GM19397 (cell line): ENCODE results near the gene ABCB6.
"Not testable (repeated sequence)": the region's sequence is repeated elsewhere in the genome, so short reads cannot be mapped to it uniquely, and the experiment has no call there.

Source experiments
- ATAC-seq: cut with Tn5 transposase; IDR thresholded peaks from one replicate; pipeline ENCODE4 v1.9.1; 2021; ENCODE audit warnings: mild to moderate bottlenecking, moderate library complexity; ENCODE audit not compliant: unreplicated experiment

Gene ABCB6

GRCh38 chr2:219218732-219219701 is at the start of gene ABCB6:
Gene ABCB6 (minus strand): TSS chr2:219218958. CDS start chr2:219218673, 285 bp downstream.
- ATAC-seq = peak; percentile 77

DNA sequence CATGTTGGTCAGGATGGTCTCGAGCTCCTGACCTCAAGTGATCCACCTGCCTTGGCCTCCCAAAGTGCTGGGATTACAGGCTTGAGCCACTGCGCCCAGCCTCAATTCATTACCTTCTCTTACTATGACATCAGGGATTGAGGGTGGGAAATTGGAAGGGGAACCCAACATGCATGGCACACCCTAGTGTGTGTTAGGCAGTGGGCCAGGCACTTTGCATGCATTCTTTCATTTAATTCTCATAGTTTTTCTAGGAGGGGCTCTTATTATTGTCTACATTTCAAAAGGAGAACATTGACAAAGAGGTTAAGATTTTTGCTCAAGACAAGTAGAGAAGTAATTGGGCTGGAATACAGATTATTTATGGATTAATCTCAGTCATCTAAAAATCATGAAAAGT is 49.5 kb upstream of the ABCB6 start:
- ATAC-seq = no peak

- no peak for ATAC-seq
Observed at GRCh38 chr2:219266886-219267285, 48.1 kb upstream of the ABCB6 start.

DNA sequence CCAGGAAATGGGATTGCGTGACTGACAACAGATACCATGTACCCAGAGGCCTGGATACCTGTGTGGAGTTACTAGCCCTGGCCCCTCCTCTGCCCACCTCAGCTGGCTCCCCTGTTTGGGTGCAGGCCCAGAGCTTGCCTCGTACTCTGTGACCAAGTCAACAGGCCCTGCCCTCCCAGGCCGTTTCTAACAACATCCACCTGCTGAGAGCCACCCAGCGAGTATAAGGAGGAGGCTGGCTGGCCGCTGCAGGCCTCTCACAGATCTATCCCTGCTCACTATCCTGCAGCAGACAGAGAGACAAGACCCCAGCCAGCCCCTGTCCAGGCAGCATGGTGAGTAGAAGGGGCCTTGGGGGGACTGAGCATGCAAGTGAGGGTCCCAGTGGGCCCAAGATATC is 47.5 kb upstream of the ABCB6 start:
- no peak for ATAC-seq

DNA sequence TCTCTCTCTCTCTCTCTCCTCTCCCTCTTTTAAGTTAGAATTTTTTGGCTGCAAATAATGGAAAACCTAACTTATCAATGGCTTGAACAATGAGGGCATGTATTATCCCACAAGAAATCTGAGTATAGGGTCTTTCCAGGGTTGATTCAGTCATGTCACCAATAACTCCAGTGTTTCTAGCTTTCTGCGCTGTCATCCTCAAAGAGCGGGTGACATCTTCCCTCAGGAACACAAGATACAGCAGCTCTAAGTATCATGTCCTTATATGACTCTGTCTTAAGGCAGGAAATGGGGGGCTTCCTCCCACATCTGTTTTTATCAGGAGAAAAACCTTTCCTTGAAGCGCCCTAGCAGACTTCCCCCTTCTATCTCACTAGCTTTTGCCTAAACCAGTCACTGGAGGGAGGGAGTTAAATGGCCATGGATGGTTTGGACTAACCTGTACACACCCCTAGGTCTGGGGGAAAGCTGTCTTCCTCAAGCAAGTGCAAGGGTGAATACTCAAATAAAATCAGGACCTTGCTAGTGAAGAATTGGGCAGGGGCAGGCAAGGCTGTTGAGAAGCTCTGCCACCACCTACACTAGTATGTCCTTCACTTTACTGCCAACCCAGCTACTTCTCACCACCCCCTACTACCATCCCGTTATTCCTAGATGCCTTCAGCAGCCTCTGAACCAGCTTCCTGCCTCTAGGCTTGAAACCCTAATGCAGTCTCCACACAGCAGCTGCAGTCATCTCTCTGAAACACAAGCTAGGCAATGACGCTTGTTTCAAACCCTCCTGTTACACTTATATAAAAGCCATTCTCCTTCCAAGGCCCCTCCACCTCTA is 42.5 kb upstream of the ABCB6 start:
- no peak for ATAC-seq

GRCh38 chr2:219258942-219259341 is 40.2 kb upstream of the ABCB6 start:
- not testable (repeated sequence) for ATAC-seq

DNA sequence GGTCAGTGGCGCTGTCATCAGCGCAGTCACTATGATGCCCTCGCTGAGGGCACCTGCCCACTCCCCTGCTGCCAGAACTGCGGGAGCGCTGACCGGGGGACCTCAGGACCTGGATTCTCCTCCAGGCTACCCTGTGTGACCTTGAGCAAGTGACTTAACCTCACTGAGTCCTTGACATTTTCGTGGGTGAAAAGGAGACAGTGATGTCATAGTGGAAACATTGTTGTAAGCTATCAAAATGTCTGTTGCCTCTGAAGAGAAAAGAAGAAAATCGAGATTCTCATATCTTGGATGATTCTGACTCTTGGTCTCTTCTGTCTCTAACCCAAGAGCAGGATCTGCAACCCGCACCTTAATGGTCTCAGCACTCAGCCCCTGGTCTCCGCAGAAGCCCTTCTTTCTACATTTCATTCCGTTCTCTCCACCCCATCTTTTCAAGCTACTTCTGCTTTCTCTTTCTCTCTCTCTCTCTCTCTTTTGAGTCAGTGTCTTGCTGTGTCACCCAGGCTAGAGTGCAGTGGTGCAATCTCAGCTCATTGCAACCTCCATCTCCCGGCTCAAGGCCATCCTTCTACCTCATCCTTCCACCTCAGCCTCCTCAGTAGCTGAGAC is 35.9 kb upstream of the ABCB6 start:
- ATAC-seq = peak; percentile 15

DNA sequence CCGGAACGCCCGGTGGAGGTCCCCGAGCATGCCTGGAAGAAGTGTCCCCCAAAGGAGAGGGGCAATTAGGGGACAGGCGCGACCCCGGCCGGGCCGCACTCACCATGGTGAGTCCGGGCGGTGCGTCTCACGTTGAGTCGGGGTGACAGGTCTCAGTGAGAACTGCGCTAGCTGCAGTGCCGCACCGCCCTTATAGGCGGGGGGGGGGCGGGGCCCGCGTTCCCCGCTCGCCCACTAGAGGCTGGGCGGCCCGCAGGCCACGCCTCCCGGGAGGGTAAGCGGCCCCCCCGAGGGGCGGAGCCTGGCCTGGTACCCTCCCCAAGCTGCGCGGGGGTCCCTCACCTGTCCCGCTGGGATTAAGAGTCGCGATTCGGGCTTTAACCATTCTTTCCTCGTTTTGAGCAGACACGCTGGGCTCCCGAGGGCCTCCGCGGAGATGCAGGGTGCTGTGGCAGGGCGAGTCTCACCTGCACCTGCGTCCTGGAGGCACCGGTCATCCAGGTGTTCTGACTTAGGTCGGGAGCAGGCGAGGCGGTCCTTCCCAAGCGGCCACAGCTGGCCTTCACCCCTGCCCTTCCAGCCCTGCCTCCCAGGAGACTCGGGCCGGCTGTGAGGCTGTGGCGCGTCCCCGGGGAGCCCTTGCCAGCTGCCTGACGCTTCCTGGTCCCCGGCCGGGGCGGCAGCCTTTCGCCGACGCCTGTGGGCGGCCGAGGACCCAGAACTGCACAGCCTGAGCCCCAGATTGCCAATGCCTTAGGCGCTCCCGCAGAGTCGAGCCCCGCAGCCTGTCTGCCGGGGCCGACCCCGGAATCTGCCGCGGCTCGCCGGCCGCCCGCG is 35.2 kb upstream of the ABCB6 start, which contains the start of gene TUBA4A:
TSS of gene TUBA4A (minus strand) at position 166 of the 837 bp plus-strand sequence. CDS start at position 106, 60 bp downstream.
- peak; percentile 48 for ATAC-seq

DNA sequence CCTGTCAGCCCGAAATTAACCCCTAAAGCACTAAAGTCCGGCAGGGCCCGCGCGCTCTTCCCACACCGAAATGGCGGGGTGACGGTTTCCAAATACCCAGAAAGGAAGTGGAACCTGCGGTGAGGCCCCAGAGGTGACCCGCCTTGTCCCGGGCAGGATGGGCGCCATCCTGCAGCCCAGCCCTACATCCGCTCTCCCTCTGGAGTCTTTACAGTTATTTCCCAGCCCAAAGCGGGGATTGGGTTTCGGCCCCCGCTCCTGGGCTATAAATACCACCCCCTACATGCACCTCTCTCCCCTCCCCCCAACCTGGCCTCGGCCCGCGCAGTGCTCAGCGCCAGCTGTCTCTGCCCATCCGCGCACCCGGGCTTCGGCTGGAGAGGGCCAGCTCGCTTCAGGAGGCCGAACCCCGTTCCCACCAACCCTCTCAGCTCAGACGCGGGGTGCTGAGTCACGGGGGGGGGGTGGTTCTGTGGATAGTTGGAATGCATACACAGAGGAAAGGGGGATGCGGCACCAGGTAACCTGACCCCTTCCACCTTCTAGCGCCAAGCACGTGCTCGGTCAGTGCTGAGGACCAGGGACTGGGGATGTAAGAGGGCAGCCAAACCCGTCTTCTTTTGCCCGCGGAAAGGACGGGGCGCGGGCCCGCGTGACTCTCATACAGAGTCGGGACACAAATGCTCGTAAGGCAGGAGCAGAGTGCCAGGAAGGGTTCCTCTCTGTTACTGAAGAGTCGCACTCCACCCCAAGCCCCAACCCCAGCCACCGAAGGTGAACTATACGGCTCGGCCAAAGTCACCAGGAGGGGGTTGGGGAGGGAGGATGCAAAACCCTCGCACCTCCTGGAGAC is 34.4 kb upstream of the ABCB6 start, which contains the start of gene TUBA4B:
TSS of gene TUBA4B (plus strand) at position 344 of the 853 bp plus-strand sequence. CDS start at position 509, 165 bp downstream.
- ATAC-seq = peak; percentile 4

GRCh38 chr2:219252570-219252899 is 33.8 kb upstream of the ABCB6 start:
- no peak for ATAC-seq

- no peak for ATAC-seq
Observed at GRCh38 chr2:219252084-219252483, 33.3 kb upstream of the ABCB6 start.

DNA sequence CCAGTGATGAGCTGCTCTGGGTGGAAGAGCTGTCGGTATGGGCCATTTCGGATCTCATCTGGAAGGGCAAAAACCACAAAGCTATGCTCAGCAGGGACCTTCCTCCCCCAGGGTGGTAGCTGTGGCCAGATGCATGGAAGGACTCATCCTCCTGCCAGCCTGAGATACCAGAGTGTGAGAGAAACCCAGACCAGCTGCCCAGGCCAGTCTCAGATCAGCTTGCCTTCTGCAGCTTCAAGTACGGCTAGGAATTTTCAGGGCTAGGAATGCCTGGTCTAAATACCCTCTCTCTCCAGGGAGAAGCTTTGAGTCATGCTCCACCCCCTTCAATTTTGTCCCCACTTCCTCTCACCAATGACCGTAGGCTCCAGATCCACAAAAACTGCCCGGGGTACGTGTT is 32.9 kb upstream of the ABCB6 start:
- no peak for ATAC-seq

DNA sequence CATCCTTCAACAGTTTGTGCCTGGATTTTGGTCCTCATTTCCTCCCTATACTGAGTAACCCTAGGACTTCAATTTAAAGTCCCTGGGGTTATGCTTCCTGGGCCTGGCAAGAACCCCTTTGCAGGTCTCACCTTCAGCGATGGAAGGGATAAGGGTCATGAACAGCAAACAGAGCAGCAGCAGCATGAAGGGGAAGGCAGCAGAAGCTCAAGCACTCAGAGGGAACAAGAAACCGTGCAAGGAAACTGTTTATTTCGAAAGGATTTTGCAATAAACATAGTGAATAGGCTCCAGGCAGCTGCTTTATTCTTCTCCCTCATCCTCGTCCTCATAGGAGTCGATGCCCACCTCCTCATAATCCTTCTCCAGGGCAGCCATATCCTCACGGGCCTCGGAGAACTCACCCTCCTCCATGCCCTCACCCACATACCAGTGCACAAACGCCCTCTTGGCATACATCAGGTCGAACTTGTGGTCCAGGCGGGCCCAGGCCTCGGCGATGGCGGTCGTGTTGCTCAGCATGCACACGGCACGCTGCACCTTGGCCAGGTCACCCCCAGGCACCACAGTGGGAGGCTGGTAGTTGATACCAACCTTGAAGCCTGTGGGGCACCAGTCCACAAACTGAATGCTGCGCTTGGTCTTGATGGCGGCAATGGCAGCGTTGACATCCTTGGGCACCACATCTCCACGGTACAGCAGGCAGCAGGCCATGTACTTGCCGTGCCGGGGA is 31.5 kb upstream of the ABCB6 start:
- no peak for ATAC-seq

DNA sequence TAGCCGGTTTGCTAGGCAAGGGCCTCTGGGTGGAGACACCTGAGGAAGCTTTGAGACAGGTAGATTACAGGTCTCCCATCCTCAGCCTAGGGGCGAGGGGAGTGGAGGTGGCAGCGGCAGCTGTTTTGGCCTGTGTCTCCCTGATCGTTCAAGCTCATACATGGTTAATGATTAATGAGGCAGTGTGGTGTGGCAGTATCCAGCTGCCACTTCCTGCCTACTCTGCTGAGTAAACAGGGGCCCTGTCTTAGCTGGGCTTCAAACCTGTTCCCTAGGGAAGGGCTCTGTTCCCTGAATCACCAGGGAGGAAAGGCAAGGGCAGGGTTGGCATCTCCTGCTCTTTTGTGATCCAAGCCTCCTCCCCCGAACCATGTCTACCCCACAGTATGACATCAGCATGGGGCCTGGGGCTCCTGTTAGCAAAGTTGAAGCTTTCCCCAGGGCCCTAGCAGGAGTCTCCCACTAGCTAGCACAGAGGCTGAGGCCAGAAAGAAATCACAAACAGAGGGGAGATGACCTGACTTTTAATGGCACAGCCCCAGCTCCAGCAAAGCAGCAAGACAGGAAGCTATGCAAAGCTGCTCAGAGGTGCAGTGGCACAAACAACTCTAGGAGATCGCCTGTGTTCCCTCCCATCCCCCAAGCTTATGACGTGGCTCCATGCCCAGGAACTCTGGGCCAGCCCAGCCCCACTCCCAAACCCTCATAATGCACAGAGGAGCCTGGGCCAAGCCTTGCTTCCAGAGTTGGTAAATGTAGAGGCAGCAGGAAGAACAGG is 30.6 kb upstream of the ABCB6 start:
- peak; percentile 37 for ATAC-seq

DNA sequence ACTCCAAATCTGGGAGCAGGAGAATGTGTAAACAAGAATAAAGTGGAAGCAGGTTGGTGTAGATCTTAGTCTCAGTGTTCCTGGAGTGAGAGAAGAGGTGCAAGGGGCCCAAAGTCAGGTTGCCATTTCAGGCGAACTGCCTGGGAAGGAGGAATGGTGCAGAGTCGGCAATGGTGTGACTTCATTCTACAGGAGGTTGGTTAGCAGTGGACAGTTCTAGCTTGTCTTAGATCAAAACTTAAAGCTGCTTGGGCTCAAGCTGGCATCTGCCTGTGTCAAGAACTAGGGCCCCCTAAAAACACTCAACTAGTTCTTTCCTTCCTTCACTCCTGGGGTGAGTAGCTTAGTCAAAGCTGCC is 30.1 kb upstream of the ABCB6 start:
- no peak for ATAC-seq

DNA sequence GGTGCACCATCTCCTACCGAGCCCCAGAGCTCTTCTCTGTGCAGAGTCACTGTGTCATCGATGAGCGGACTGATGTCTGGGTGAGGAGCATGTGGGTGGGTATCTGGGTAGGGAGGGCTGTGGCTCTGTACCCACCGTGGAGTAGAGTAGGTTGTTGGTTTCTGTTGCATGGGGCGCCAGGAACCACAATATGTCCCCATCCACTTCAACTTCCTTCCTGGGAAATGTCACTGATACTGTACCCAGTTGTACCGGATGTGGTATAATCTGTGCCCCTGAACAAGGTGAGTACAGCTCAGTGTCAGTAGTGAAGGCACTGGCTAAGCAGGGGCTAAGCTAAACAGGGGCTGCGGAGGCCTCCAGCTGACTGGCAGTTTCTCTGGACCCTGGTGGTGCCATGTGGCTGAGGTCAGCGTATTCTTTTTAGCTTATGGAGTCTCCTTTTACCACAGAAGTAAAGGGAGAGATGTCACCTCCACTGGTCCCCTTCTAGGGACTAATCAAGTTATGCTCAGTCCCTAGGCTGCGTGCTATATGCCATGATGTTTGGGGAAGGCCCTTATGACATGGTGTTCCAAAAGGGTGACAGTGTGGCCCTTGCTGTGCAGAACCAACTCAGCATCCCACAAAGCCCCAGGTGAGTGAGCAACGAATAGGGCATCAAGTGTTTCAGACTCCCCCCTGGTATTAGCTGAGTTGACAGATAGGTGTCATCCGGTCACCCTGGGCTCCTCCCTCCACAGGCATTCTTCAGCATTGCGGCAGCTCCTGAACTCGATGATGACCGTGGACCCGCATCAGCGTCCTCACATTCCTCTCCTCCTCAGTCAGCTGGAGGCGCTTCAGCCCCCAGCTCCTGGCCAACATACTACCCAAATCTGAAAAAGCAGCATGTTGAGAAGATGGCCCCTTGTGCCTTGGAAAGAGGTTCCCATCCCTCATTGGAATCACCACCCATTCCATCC is 29.2 kb upstream of the ABCB6 start:
- ATAC-seq = no peak

GRCh38 chr2:219246559-219246958 is 27.8 kb upstream of the ABCB6 start:
- ATAC-seq = no peak
